AML-193 (cell line): ENCODE data around the gene ST6GALNAC3.

Experiments used
- DNase-seq, 2 experiments: peaks; one replicate each; lab custom pipeline; 2025; lab: John Stamatoyannopoulos, UW

Gene ST6GALNAC3

DNA sequence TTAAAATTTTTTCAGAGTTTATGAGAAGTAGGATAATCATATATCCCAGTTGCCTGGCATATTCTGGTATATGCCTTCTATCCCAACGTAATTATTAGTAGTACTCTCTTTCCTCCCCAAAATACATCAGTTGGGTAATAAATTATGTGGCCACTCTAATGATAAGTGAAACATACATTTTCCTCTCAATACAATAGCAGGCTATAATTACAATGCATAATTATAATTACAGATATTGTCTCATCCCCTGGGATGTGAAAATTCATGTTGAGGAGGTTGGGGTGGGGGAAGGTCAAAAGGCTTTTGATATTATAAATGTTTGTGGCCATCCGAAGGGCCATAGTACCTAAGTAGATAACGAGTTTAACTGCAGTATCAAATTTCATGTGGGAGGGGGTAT lies 277.1 kb downstream of the ST6GALNAC3 start:
- DNase-seq, result no peak

- DNase-seq, result no peak
Measured at GRCh38 chr1:76352741-76353435, 278.3 kb downstream of the ST6GALNAC3 start.

DNA sequence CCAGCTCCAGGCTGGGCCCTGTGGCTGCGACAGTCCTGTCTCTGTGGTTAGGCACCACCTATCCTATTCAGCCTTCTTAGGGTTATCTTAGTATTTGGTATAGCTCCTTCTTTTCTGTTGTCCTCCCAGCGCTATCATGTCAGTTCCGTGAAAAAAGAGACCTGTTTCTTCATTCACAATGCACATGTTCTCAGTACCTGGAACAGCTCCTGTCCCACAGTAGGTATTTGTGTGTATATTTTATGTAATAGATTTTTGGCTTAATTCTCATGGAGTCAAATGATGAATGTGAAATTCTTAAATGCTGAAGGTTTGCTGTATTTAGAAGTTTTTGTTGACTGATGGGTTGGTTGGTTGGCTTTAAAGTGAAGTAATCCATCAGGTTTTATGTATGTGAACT lies 279.7 kb downstream of the ST6GALNAC3 start:
- DNase-seq, result no peak

DNA sequence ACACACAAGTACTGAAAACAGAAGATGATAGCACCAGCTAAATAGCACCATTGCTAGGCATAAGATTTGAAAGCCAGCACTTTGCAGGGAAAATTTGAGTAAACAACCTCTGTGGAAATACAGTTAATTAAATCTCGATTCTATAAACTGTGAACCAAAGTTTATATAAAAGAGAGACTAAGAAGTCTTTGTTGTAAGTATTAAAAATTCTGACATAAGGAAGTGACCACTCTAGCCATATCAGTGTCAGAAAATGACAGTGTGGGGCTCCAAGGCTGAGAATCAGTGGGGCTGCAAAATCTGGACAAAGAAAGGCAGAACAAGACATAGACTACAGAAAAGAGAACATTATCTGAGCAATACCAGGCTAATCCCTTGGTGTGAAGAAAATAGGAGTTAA lies 292.2 kb downstream of the ST6GALNAC3 start:
- DNase-seq, result no peak

GRCh38 chr1:76371941-76372340 lies 297.4 kb downstream of the ST6GALNAC3 start:
- no peak for DNase-seq

- no peak for DNase-seq
Measured at GRCh38 chr1:76374086-76374485, 299.5 kb downstream of the ST6GALNAC3 start.

DNA sequence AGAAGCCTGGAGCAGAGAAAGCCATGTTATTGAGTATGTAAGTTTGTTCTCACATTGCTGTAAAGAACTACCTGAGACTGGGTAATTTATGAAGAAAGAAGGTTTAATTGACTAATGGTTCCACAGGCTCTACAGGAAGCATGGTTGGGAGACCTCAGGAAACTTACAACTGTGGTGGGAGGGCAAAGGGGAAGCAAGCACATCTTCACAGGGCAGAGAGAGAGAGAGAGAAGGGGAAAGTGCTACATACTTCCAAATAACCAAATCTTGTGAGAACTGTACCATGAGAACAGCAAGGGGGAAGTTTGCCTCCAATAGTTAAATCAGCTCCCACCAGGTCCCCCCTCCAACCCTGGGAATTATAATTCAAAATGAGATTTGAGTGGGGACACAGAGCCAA lies 302.7 kb downstream of the ST6GALNAC3 start:
- DNase-seq, result no peak

DNA sequence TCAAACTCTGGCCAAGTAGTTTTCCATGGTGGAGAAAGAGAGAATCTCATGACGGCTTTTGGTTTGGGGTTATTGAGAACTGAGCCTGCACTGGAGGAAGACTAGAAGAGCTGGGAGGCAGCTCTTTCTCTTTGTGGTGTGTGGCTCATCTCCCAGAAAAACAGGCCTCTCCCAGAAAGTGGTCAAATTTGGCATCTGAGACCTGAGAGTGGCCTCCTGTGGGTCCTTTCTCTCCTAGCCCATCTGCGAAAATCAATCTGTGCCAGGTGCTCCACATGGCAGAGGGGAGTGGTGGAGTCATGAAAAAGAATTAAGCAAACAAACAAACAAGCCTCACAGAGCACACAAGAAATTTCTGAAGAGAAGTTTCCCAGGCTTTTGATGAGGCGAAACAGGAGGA lies 305.0 kb downstream of the ST6GALNAC3 start:
- no peak for DNase-seq

- DNase-seq, result no peak
Measured at GRCh38 chr1:76381450-76382097, 307.0 kb downstream of the ST6GALNAC3 start.

- DNase-seq, result no peak
Measured at GRCh38 chr1:76388261-76388660, 313.7 kb downstream of the ST6GALNAC3 start.

DNA sequence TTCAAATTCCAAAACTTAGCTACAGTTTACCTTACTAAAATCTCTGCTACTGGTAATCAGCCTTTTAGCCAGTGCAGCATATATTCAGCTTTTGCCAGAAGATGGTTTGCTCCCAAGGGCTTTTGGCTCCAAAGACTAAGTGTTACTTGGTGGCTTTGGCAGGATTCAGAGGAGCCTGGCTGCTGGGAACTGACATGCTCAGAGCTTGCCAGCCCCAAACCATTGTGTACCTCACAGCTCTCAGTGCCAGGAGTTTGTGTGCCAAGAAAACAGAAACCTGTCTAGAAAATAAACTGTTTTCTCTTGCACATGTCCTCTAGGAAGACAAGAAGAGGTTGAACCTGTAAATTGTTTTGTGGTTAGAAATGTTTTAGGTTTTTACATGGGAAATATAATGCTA lies 315.9 kb downstream of the ST6GALNAC3 start:
- no peak for DNase-seq

- no peak for DNase-seq
Measured at GRCh38 chr1:76395059-76395458, 320.5 kb downstream of the ST6GALNAC3 start.

GRCh38 chr1:76402128-76402527 lies 327.6 kb downstream of the ST6GALNAC3 start:
- DNase-seq, result no peak

DNA sequence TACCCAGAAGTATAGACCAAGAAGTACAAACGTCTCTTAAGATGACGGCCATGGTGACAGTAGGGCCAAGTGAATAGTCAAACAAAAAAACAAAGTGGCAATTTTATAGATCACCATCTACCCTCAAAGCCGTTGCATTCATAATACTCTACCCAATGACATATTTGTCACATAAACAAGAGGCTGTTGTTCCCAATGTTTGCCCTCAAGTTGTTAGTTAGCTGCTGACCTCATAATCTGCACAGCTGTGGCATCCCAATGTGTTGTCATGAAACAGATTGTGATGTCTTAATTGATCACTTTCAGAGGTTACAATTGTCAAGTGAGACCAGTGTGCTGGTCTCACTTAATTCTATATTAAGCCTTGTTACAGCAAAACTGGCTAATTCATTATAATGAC lies 333.8 kb downstream of the ST6GALNAC3 start:
- DNase-seq, result no peak

DNA sequence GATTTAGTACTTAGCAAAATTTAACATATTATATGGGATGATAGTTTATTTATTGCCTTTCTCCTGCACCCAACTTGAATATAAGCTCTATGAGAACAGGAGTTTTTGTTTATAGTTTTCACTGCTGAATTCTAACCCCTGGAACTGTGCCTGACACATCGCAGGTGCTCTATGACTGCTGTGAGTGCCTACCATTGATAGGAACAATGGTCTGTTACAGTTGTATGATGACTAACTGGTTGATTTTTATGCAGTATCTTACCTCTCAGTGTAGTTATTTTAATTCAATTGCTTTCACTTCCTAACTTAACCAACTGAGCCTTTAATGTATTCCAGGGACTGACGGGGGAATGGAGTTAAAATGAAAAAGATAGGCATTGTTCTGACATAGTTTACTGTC lies 336.0 kb downstream of the ST6GALNAC3 start:
- no peak for DNase-seq

DNA sequence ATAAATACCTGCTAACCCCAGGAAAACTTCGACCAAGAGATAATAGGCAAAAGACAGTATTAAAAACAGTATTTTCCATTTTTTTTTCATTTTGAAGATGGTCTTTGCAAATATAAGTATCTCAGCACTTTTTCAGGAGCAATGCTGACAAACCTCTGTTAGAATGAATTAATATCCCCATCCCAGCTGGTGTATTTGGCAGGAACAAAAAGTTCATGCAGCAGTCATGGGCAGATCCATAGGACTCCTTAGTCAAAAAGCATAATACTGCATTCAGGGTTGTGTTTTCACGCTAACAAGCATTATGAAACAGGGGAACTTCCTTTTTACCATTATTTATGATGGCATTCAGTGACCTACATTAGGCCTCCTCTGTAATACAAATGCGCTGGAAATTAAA lies 344.0 kb downstream of the ST6GALNAC3 start:
- DNase-seq, result no peak

DNA sequence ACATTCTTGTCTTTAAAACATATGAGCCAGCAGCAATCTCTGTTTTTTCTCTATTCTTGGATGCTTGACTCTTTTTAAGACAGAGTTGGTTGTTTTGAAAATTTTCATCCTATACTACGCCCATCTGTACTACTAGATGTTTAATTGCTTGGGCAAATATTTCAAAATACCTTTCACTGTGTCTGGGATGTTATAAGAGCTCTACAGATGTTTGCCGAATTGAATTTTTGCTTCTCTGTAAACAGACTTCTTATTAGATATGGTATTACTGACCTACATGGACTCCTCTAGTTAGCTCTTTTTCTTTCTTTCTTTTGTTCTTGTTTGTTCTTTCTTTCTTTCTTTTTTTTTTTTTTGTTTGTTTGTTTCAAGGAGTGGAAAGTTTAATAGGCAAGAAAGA lies 345.1 kb downstream of the ST6GALNAC3 start:
- no peak for DNase-seq

DNA sequence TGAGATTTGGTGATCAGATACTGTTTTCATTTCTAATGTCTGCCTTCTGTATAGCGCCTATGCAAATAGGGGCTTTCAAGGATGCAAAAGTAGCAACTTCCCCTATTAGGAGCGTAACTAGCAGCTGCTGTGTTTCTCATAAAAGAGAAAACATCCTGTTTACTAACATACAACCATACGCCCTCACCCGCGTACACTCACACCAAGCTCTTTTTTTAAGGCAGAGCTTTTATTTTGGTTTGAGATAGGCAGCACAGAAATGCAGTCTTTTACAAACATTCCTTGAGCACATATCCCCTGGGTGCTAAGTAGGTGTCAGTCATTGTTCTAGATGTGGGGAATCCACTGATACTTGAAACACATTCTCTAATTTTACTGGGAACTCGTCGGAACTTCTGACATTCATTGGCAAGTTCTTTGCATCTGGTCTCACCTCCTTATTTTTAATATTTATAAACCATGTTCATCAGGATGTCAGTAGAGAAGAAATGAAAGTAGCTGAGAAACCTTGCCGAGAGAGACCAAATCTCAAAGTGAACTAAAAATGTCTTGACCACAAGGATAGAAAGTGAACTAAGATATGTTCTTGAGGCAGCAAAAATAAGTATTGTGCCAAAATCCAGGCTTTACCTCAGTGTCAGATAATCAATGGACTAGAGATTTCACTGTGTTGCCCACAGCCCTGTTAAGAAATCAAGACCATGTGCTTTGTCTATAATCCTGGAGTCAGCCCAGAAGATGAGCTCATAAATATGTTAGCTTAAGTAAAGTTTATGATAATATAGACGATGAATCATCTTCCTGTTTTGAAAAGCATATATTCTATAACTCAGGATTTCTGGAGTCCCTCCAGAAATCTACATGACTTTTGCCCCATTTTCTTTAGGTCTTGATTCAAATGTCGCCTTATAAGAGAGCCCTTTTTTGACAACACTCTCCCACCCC lies 350.9 kb downstream of the ST6GALNAC3 start:
- DNase-seq, result peak in 1 of 2 experiments; percentile 5

- DNase-seq, result no peak
Measured at GRCh38 chr1:76426606-76427005, 352.1 kb downstream of the ST6GALNAC3 start.

- no peak for DNase-seq
Measured at GRCh38 chr1:76428028-76428427, 353.5 kb downstream of the ST6GALNAC3 start.

DNA sequence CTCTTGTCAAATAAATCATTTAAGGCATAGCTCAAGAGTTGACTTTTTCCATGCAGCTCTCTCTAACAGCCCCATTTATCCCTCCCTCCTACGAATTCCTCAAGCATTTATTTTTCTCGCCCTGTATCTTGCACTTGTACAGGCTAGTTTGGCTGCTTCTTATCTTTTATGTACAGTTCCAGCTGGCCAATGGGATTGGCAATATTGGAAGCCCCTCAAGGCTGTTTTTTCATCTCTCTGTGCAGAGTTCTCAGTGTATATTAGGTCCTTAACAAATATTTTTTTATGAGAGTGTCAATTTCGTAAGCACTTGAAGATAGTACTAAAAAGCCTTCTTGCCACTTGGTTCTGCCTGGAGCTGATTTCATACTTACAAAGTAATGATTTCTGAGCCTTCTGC lies 356.0 kb downstream of the ST6GALNAC3 start:
- no peak for DNase-seq

DNA sequence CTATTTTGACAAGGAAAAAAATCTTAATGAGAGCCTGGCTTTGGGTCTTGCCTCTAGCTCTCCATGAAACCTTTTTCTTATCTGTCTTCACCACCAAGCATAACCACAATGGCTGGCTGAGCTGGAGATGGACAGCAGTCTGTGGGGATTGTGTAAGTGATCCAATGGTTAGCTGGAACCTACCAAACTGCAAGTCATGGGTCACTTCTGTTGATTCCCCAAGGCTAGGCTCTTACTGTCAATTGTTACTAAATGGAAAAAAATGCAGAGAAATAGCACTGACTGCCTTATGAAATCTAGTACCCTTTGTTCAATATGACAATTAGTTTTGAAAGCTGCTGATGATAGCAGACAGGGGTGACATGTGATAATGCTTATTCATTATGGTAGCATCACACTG lies 359.0 kb downstream of the ST6GALNAC3 start:
- DNase-seq, result no peak

DNA sequence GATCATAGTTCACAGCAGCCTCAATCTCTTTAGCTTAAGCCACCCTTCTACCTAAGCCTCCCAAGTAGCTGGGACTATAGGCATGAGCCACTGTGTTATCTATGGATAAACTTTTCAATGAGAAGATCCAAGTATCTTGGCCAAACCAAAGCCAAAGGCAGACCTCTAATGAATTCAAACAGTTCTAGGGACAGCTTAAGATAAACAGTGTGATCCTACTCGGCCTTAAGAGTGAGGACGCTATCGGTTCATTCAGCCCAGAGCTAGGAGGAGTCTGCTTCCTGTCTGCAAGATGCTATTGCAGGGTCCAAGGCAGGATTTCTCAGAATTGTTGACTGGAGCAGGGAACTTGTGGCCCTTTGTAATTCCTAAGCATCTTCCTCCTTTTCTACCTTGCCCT lies 368.7 kb downstream of the ST6GALNAC3 start:
- DNase-seq, result no peak
